B cell (primary cell): ENCODE data around the gene PINK1. TPM values are rescaled to one million over a fixed set of nuclear protein-coding genes. Genes with fewer than 3 reads are reported as not detected.

ENCODE experiments used
- ATAC-seq: fragments of 200-7000 bp; cut with Tn5 transposase; one replicate; pipeline ENCODE4 v1.10.0; 2021; ENCODE audit warnings: low read depth, mild to moderate bottlenecking, moderate number of reproducible peaks, moderate library complexity
- CTCF ChIA-PET: fragments of 350-600 bp; sonication (Branson Sonifier 250); formaldehyde crosslinking; loops from one replicate; lab custom pipeline; 2021; ENCODE audit warnings: antibody characterized with exemption, inconsistent platforms; lab: Charles Lee
- POLR2A ChIA-PET: fragments of 350-600 bp; sonication (Branson Sonifier 250); formaldehyde crosslinking; loops from one replicate; lab custom pipeline; 2021; ENCODE audit warnings: antibody characterized with exemption; lab: Charles Lee
- DNase-seq: peaks from one replicate; pipeline ENCODE4 v3.0.0; 2013
- H2AFZ ChIP-seq: 2 replicates; pipeline ENCODE4 v1.6.1; 2012; ENCODE audit warnings: mild to moderate bottlenecking, low read depth, low read length; ENCODE audit not compliant: insufficient read depth, poor library complexity, severe bottlenecking
- H3K27ac ChIP-seq, 2 donors: 1 replicate in 1 of 2; 2 replicates in 1 of 2; pipeline ENCODE4 v1.5.1; 2012 to 2013; ENCODE audit warnings: low read length in 2 of 2, mild to moderate bottlenecking in 2 of 2, moderate library complexity in 1 of 2
- H3K27me3 ChIP-seq, 4 experiments: fragments of 200-600 bp in 1 of 4; sonication (generic) in 1 of 4; replicated peaks in 1 of 4; 1 replicate in 2 of 4; 2 replicates in 2 of 4; pipeline versions ENCODE4 v1.6.1 to v1.7.0; 2013 to 2016; ENCODE audit warnings: low read length in 3 of 4, mild to moderate bottlenecking in 2 of 4, mixed read lengths in 1 of 4, moderate library complexity in 1 of 4; ENCODE audit not compliant: insufficient read depth in 4 of 4, control insufficient read depth in 3 of 4; ENCODE audit errors: control extremely low read depth in 1 of 4
- H3K36me3 ChIP-seq, 2 experiments: replicated peaks in 1 of 2; 1 replicate in 1 of 2; 2 replicates in 1 of 2; pipeline versions ENCODE4 v1.6.1 to v1.7.1; 2013; ENCODE audit warnings: low read length in 1 of 2; ENCODE audit not compliant: insufficient read depth in 2 of 2, control insufficient read depth in 1 of 2; ENCODE audit errors: control extremely low read depth in 1 of 2, extremely low read depth in 1 of 2
- H3K4me1 ChIP-seq, 2 donors: fragments of 200-600 bp in 1 of 2; sonication (generic) in 1 of 2; 1 replicate in 1 of 2; 2 replicates in 1 of 2; pipeline versions ENCODE4 v1.5.1 to v1.6.1; 2013 to 2017; ENCODE audit warnings: low read length in 2 of 2; ENCODE audit not compliant: control insufficient read depth in 2 of 2, insufficient read depth in 2 of 2
- H3K4me2 ChIP-seq: replicated peaks from 2 replicates; pipeline ENCODE3; 2012; ENCODE audit warnings: mild to moderate bottlenecking, low read depth, low read length; ENCODE audit not compliant: poor library complexity, severe bottlenecking
- H3K4me3 ChIP-seq, 5 experiments: fragments of 200-600 bp in 1 of 5; sonication (generic) in 1 of 5; 1 replicate in 3 of 5; 2 replicates in 2 of 5; pipeline versions ENCODE4 v1.5.1 to v1.7.0; 2011 to 2016; ENCODE audit warnings: low read length in 4 of 5, mild to moderate bottlenecking in 4 of 5, low read depth in 2 of 5, control low read depth in 1 of 5, moderate library complexity in 1 of 5; ENCODE audit not compliant: insufficient read depth in 1 of 5; ENCODE audit errors: control extremely low read depth in 1 of 5, extremely low read depth in 1 of 5
- H3K79me2 ChIP-seq: fragments of 200-600 bp; sonication (generic); one replicate; pipeline ENCODE4 v1.6.0; 2016; ENCODE audit warnings: low read length; ENCODE audit not compliant: control insufficient read depth, insufficient read depth
- H3K9ac ChIP-seq: fragments of 200-600 bp; sonication (generic); 2 replicates; pipeline ENCODE4 v1.6.1; 2017; ENCODE audit warnings: mild to moderate bottlenecking, low read length, moderate library complexity
- H3K9me3 ChIP-seq, 3 donors: one replicate each; pipeline versions ENCODE4 v1.6.1 to v1.7.1; 2013; ENCODE audit warnings: low read length in 2 of 3; ENCODE audit not compliant: control insufficient read depth in 2 of 3, insufficient read depth in 1 of 3; ENCODE audit errors: control extremely low read depth in 1 of 3
- H4K20me1 ChIP-seq: 2 replicates; pipeline ENCODE4 v1.6.0; 2012; ENCODE audit warnings: mild to moderate bottlenecking, low read length; ENCODE audit not compliant: insufficient read depth, control insufficient read depth, poor library complexity, severe bottlenecking
- H3K27ac Mint-ChIP-seq: one replicate; pipeline ENCODE4 v1.8.0; 2021; ENCODE audit warnings: mixed read lengths
- H3K27me3 Mint-ChIP-seq: one replicate; pipeline ENCODE4 v1.8.0; 2021; ENCODE audit warnings: mixed read lengths
- H3K4me1 Mint-ChIP-seq: one replicate; pipeline ENCODE4 v1.8.0; 2021; ENCODE audit warnings: mixed read lengths
- H3K4me3 Mint-ChIP-seq: one replicate; pipeline ENCODE4 v1.8.0; 2021; ENCODE audit warnings: mixed read lengths
- H3K9me3 Mint-ChIP-seq: one replicate; pipeline ENCODE4 v1.8.0; 2022; ENCODE audit warnings: mixed read lengths; ENCODE audit not compliant: insufficient read depth
- EZH2 ChIP-seq: IDR thresholded peaks from 2 replicates; pipeline ENCODE4 v1.6.1; 2012; ENCODE audit warnings: borderline replicate concordance, low read depth, mild to moderate bottlenecking, moderate library complexity, low read length; ENCODE audit not compliant: insufficient read depth, poor library complexity, severe bottlenecking
- WGBS: methylation state at CpG from one replicate; pipeline ENCODE4 v1.1.5; 2013; ENCODE audit warnings: missing lambda C conversion rate; ENCODE audit not compliant: insufficient coverage; 5-methylcytosine and 5-hydroxymethylcytosine counted together
- intact Hi-C: fragments of 100-400 bp; cut with micrococcal nuclease; formaldehyde crosslinking; loops from one replicate; pipeline ENCODE4 v1.10.0; 2022
- polyA plus RNA-seq: library from polyadenylated mRNA; depleted of rRNA; stranded (reverse); fragments of >200 nt; gene quantifications from 2 replicates; pipeline ENCODE4 v1.2.3, GENCODE V29; 2012
- total RNA-seq, 2 donors: library from RNA; stranded (reverse); fragments of 120-200 nt in 1 of 2; gene quantifications; 1 replicate in 1 of 2; 2 replicates in 1 of 2; pipeline versions ENCODE4 v1.2.3 to v1.2.4, GENCODE V29; 2013 to 2022
- TF ChIP-seq, protein P1 (sequence below): fragments of 200-600 bp; IDR thresholded peaks from one replicate; pipeline ENCODE4 v1.8.0; 2022; ENCODE audit warnings: antibody characterized with exemption, mild to moderate bottlenecking

Gene PINK1
- total and polyA plus RNA-seq, 2 donors (not counting 1 experiment from before 2014, with no cell fraction given): 5.8 to 14.3 TPM

DNA sequence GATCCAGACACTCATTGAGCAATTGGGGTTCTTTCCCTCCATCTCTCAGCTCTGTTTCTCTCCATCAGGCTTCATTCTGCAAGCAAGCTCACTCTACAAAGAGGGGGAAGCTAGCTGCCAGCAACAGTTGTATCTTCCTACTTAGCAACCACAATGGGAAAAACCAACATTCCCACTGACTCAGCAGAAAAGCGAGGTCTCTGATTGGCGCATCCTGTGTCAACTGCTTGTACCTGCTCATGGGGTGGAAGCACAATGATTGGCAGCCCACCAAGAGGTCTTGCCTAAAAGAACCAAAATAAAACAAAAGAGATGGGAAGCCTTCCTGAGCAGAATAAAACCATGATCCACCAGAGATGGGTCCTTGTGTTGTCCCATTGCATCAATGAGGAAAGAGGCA lies 48.4 kb upstream of the PINK1 start:
- H3K27ac Mint-ChIP-seq: no peak overlapping the region
- Histone ChIP-seq H3K79me2 (no peaks in the 10 kb centered on the region), H3K4me2 (no peak overlapping the region), H3K9me3 (peaks cover 0 to 10% (median 0%) of the 10 kb centered on the region in 3 donors), H3K4me3 (no peak overlapping the region), H4K20me1 (no peaks in the 10 kb centered on the region), H3K4me1 (no peaks in the 10 kb centered on the region), H3K36me3 (no peaks in the 10 kb centered on the region), H3K9ac (no peak overlapping the region), H3K27me3 (peaks cover 0 to 29% (median 11%) of the 10 kb centered on the region in 4 experiments), H2AFZ (no peak overlapping the region), H3K27ac (no peak overlapping the region)
- H3K4me3 Mint-ChIP-seq: no peak overlapping the region
- no peaks in the 10 kb centered on the region for H3K4me1 Mint-ChIP-seq
- H3K9me3 Mint-ChIP-seq: peaks cover 4% of the 10 kb centered on the region
- ChIA-PET POLR2A (no interaction called here), CTCF (no interaction called here)
- ATAC-seq (no peak), DNase-seq (no peak)
- intact Hi-C loops: no loop called here
- H3K27me3 Mint-ChIP-seq: peaks cover 44% of the 10 kb centered on the region
- 44% methylated on average over 2 of the region's 2 CpGs for WGBS
- no peak for TF ChIP-seq EZH2
- TF ChIP-seq, protein P1, sequence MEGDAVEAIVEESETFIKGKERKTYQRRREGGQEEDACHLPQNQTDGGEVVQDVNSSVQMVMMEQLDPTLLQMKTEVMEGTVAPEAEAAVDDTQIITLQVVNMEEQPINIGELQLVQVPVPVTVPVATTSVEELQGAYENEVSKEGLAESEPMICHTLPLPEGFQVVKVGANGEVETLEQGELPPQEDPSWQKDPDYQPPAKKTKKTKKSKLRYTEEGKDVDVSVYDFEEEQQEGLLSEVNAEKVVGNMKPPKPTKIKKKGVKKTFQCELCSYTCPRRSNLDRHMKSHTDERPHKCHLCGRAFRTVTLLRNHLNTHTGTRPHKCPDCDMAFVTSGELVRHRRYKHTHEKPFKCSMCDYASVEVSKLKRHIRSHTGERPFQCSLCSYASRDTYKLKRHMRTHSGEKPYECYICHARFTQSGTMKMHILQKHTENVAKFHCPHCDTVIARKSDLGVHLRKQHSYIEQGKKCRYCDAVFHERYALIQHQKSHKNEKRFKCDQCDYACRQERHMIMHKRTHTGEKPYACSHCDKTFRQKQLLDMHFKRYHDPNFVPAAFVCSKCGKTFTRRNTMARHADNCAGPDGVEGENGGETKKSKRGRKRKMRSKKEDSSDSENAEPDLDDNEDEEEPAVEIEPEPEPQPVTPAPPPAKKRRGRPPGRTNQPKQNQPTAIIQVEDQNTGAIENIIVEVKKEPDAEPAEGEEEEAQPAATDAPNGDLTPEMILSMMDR: no peak

- Mint-ChIP-seq H3K27me3 (peaks cover 57% of the 10 kb centered on the region), H3K27ac (no peak overlapping the region), H3K4me3 (no peak overlapping the region), H3K9me3 (peaks cover 4% of the 10 kb centered on the region), H3K4me1 (no peaks in the 10 kb centered on the region)
- peaks cover 0 to 10% (median 0%) of the 10 kb centered on the region in 3 donors for H3K9me3 ChIP-seq
- H3K79me2 ChIP-seq: no peaks in the 10 kb centered on the region
- H4K20me1 ChIP-seq: no peaks in the 10 kb centered on the region
- no peak overlapping the region for H2AFZ ChIP-seq
- no peak for TF ChIP-seq EZH2
- TF ChIP-seq, protein P1: no peak
- H3K36me3 ChIP-seq: no peaks in the 10 kb centered on the region
- CTCF ChIA-PET: no interaction called here
- no peak overlapping the region for H3K4me3 ChIP-seq
- no peak overlapping the region for H3K27ac ChIP-seq
- peaks cover 0 to 39% (median 11%) of the 10 kb centered on the region in 4 experiments for H3K27me3 ChIP-seq
- no peak for DNase-seq
- H3K4me2 ChIP-seq: no peak overlapping the region
- H3K4me1 ChIP-seq: no peaks in the 10 kb centered on the region
- no peak for ATAC-seq
- POLR2A ChIA-PET: no interaction called here
- intact Hi-C loops: no loop called here
- WGBS: 84% methylated on average over 5 of the region's 10 CpGs
- no peak overlapping the region for H3K9ac ChIP-seq
These were observed 46.2 kb upstream of the PINK1 start for GRCh38 chr1:20586953-20587660.
